Uterus (tissue), 4 donors: ENCODE data around the gene UGT1A4. TPM values are rescaled to one million over a fixed set of nuclear protein-coding genes. Genes with fewer than 3 reads are reported as not detected.
"Not testable (repeated sequence)": the region's sequence is repeated elsewhere in the genome, so short reads cannot be mapped to it uniquely, and the experiment has no call there.

Experiments
- DNase-seq, 2 donors: peaks; one replicate each; pipeline ENCODE4 v3.0.0-alpha.2; 2019 to 2020
- H3K27ac ChIP-seq, 2 donors: fragments of 200-600 bp; sonication (generic); 1 replicate in 1 of 2; 2 replicates in 1 of 2; pipeline ENCODE4 v1.5.1; 2016 to 2018
- H3K27me3 ChIP-seq, 2 donors: fragments of 200-600 bp; sonication (generic); one replicate each; pipeline ENCODE4 v1.5.1; 2018 to 2019; ENCODE audit warnings: control low read depth in 1 of 2
- H3K36me3 ChIP-seq, 2 donors: fragments of 200-600 bp; sonication (generic); one replicate each; pipeline ENCODE4 v1.5.1; 2019; ENCODE audit warnings: control low read depth in 1 of 2
- H3K4me1 ChIP-seq, 2 donors: fragments of 200-600 bp; sonication (generic); one replicate each; pipeline ENCODE4 v1.5.1; 2018 to 2019; ENCODE audit warnings: control low read depth in 1 of 2
- H3K4me3 ChIP-seq, 2 donors: fragments of 200-600 bp; sonication (generic); 1 replicate in 1 of 2; 2 replicates in 1 of 2; pipeline ENCODE4 v1.5.1; 2018 to 2019; ENCODE audit warnings: mild to moderate bottlenecking in 1 of 2
- H3K9me3 ChIP-seq, 2 donors: fragments of 200-600 bp; sonication (generic); one replicate each; pipeline ENCODE4 v1.5.1; 2019; ENCODE audit warnings: control low read depth in 1 of 2
- POLR2A ChIP-seq, 2 donors: fragments of 450-650 bp; IDR thresholded peaks; one replicate each; pipeline ENCODE4 v1.6.1; 2016; ENCODE audit warnings: antibody characterized with exemption in 2 of 2, mild to moderate bottlenecking in 1 of 2, moderate library complexity in 1 of 2
- intact Hi-C: fragments of 100-400 bp; cut with DNase I; formaldehyde crosslinking; loops from one replicate; pipeline ENCODE4 v1.15.1; 2023; ENCODE audit warnings: low total_unique reads
- total RNA-seq, 4 donors: library from RNA; depleted of rRNA in 3 of 4; stranded (reverse); fragments of >200 nt in 3 of 4; gene quantifications; one replicate each; pipeline versions ENCODE4 v1.1.0 to v1.2.4, GENCODE V29; 2014 to 2023
- TF ChIP-seq, protein P1 (sequence below), 4 experiments: fragments of 200-600 bp in 2 of 4; fragments of 450-650 bp in 2 of 4; sonication (generic) in 2 of 4; IDR thresholded peaks; one replicate each; pipeline ENCODE4 v1.5.1; 2016 to 2019; ENCODE audit warnings: antibody characterized with exemption in 4 of 4, mild to moderate bottlenecking in 2 of 4, moderate library complexity in 1 of 4
- donor health status: DM: yes; HTN: yes; CAD: no.

UGT1A4 gene
- total RNA-seq, 4 donors from 2014 or later = not detected

DNA sequence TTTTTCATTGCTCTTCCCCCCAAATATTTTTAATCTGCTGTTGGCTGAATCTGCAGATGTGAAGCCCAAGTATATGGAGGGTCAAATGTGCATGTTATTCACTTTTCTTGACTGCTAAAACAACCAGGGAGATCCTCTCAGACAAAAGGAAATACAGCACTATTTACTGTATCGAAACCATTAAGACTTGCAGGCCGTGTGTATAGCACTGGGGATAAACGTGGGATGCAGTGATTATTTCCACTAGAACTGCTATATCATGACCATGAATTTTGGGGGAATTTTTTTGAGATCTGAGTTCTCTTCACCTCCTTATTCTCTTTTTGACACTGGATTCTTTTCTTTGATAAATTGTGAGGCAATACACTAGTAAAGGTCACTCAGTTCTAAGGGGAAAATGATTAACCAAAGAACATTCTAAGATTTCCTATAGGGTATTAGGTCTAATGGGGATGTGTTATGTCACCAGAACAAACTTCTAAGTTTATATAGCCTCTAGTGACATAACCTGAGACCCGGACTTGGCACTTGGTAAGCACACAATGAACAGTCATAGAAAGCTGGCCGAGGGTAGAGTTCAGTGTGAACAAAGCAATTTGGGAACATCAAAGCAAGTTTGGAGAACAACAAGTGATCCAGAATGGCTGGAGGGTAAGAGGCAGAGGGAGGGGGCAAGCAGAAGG is 26.7 kb downstream of the UGT1A4 start:
- TF ChIP-seq POLR2A (IDR thresholded peaks at IDR 0.05) = no peak
- TF ChIP-seq, protein P1, sequence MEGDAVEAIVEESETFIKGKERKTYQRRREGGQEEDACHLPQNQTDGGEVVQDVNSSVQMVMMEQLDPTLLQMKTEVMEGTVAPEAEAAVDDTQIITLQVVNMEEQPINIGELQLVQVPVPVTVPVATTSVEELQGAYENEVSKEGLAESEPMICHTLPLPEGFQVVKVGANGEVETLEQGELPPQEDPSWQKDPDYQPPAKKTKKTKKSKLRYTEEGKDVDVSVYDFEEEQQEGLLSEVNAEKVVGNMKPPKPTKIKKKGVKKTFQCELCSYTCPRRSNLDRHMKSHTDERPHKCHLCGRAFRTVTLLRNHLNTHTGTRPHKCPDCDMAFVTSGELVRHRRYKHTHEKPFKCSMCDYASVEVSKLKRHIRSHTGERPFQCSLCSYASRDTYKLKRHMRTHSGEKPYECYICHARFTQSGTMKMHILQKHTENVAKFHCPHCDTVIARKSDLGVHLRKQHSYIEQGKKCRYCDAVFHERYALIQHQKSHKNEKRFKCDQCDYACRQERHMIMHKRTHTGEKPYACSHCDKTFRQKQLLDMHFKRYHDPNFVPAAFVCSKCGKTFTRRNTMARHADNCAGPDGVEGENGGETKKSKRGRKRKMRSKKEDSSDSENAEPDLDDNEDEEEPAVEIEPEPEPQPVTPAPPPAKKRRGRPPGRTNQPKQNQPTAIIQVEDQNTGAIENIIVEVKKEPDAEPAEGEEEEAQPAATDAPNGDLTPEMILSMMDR (IDR thresholded peaks at IDR 0.05) = no peak
- no peak overlapping the region for H3K27ac ChIP-seq
- H3K9me3 ChIP-seq = no peaks in the 10 kb centered on the region
- no peak overlapping the region for H3K4me3 ChIP-seq
- intact Hi-C loops = no loop called here
- no peaks in the 10 kb centered on the region for H3K4me1 ChIP-seq
- H3K27me3 ChIP-seq = no peaks in the 10 kb centered on the region
- DNase-seq = no peak
- H3K36me3 ChIP-seq = no peaks in the 10 kb centered on the region

DNA sequence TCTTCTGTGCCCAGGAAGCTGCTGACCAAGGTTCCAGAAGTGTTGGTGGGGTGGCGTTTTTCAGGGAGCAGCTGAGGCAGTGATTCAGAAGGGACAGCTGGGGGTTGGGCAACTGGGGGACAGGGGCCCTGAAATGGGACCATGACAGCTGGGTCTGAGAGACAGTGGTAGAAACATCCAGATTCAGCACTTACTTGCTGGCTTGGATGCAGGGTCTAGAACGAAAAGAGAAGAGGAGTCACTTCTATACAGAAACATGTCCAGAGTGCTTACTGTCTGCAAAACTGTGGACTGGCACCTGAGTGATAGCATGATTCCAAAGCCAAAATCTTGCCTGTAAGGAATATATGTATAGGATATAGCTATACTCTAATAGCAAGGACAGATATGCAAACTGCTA is 27.3 kb downstream of the UGT1A4 start:
- intact Hi-C loops, H3K4me1 ChIP-seq: not testable (repeated sequence)

DNA sequence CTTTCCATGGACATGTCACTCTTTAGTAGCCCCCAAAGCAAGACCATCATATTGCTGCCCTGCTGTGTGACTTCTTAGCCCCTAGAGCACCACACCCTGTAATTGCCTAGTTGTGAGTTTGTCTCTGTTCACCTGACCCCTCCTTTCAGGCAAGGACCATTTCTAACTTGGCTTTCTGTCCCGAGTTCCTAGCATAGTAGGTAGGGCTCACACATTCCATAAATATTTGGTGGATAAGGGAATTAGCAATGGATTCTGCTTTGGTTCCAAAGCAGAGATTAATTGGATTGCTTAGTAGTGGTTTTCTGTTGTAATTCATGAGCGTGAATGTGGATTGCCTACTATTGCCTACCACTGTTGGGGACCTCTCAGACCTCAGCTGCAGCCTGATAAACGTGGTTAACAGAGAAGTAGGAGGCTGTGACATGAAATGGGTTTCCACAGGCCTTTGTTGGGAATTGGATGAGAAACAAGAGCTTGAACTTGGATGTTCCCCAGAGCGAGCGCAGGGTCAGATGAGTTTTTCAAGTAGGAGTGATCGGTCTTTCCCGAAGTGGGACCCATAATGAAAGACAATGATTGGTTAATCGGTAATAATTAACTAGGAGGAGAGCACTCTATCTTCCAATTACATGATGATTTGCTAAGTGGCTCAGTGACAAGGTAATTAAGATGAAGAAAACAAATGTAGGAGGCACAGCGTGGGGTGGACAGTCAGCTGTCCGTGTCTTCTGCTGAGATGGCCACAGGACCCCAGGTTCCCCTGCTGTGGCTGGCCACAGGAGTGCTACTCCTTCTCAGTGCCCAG is 28.1 kb downstream of the UGT1A4 start:
- Histone ChIP-seq H3K9me3 (no peaks in the 10 kb centered on the region), H3K36me3 (no peaks in the 10 kb centered on the region), H3K4me1 (no peaks in the 10 kb centered on the region), H3K27ac (no peak overlapping the region), H3K27me3 (no peaks in the 10 kb centered on the region), H3K4me3 (no peak overlapping the region)
- TF ChIP-seq, protein P1 (IDR thresholded peaks at IDR 0.05) = no peak
- no peak for TF ChIP-seq POLR2A (IDR thresholded peaks at IDR 0.05)
- intact Hi-C loops = no loop called here
- no peak for DNase-seq

More for the DNA sequence above, 27.3 kb downstream of the UGT1A4 start:
- not testable (repeated sequence) for H3K9me3 ChIP-seq, H3K27me3 ChIP-seq, H3K36me3 ChIP-seq, DNase-seq, H3K27ac ChIP-seq, H3K4me3 ChIP-seq

DNA sequence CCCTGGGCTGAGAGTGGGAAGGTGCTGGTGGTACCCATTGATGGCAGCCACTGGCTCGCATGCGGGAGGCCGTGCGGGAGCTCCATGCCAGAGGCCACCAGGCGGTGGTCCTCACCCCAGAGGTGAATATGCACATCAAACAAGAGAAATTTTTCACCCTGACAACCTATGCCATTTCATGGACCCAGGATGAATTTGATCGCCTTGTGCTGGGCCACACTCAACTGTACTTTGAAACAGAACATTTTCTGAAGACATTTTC is 28.7 kb downstream of the UGT1A4 start:
- H3K4me1 ChIP-seq = no peaks in the 10 kb centered on the region
- H3K36me3 ChIP-seq = no peaks in the 10 kb centered on the region
- H3K27me3 ChIP-seq = no peaks in the 10 kb centered on the region
- TF ChIP-seq, protein P1 (IDR thresholded peaks at IDR 0.05) = no peak
- no peak for TF ChIP-seq POLR2A (IDR thresholded peaks at IDR 0.05)
- DNase-seq = no peak
- intact Hi-C loops = no loop called here
- no peaks in the 10 kb centered on the region for H3K9me3 ChIP-seq
- no peak overlapping the region for H3K4me3 ChIP-seq
- no peak overlapping the region for H3K27ac ChIP-seq

DNA sequence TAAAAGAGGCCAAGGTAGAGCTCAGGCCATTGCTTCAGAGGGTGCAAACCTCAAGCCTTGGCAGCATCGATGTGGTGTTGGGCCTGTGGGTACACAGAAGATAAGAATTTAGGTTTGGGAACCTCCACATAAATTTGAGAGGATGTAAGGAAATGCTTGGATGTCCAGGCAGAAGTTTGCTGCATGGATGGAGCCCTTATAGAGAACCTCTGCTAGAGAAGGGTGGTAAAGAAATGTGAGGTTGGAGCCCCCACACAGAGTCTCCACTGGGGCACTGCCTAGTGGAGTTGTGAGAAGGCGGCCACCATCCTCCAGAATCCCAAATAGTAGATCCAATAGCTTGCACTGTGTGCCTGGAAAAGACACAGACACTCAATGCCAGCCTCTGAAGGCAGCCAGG is 32.2 kb downstream of the UGT1A4 start:
- H3K36me3 ChIP-seq, intact Hi-C loops, H3K9me3 ChIP-seq, H3K27me3 ChIP-seq, H3K4me1 ChIP-seq, H3K4me3 ChIP-seq, H3K27ac ChIP-seq, DNase-seq: not testable (repeated sequence)

DNA sequence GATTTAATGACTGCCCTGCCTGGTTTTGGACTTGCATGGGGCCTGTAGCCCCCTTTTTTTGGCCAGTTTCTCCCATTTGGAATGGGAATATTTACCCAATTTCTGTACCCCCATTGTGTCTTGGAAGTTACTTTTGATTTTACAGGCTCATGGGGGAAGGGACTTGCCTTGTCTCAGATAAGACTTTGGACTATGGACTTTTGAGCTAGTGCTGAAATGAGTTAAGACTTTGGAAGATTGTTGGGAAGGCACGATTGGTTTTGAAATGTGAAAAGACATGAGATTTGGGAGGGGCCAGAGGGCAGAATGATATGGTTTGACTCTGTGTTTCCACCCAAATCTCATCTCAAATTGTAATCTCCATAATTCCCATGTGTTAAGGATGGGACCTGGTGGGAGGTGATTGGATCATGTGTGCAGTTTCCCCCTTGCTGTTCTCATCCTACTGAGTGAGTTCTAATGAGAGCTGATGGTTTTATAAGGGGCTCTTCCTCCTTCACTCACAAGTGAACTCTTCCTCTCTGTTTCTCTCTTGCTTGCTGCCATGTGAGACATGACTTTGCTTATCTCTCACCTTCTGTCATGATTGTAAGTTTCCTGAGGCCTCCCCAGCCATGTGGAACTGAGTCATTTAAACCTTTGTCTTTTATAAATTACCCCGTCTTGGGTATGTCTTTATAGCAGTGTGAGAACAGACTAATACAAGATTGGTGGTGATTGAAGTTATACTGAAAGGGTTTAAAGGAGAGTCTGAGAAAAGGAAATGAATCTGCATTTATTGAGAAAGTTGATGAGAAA is 32.9 kb downstream of the UGT1A4 start:
- H3K27ac ChIP-seq, intact Hi-C loops, DNase-seq: not testable (repeated sequence)

More for the DNA sequence above, 32.9 kb downstream of the UGT1A4 start:
- H3K27me3 ChIP-seq, H3K36me3 ChIP-seq, H3K4me1 ChIP-seq, H3K4me3 ChIP-seq, H3K9me3 ChIP-seq: not testable (repeated sequence)
